ENCODE data around the gene POLD2. TPM values are rescaled to one million over a fixed set of nuclear protein-coding genes. Genes with fewer than 3 reads are reported as not detected.

The POLD2 gene
- total and polyA plus RNA-seq, 2 of the 13 experiments (the other 11 are each of a cell fraction or from before 2014, with no cell fraction given), result 87.6 to 95.1 TPM

DNA sequence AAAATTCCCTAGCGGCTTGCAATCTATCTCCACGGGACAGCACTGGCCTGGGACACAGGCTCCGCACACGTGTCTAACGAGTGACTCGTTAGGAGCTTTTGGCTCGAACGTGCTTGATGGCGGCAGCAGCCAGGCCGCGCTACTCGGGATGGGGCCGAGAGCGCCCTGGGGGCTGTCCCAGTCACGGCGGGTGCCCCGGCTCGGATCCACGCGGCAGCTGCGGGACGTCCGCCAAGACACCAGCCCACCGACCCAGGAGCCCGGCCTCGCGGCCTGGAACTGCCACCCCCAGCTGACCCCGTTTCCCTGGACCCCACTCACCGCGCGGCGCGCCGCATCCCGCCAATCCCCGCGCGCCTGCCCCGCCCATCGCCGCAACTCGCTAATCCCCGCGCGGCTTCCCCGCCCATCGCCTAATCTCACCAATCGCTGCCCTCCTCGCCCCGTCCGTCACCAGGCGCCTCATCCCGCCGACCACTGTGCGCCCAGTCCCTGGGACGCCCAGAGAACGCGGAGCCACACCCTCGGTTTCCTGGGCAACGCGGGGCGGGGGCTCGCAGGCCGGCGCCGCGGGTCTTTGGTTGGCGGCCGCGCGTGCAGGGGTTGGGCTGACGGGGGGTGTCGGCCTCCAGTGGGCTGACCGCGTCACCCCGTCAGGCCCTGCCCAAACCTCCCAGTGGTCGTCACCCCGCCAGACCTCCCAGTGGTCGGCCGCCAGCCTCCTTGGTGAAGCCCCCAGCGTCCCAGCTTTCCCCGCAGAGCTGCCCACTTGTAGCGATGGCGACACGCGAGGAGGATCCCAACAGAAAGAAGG, at the start of gene POLD2 (continued):
- TF ChIP-seq, protein P1, sequence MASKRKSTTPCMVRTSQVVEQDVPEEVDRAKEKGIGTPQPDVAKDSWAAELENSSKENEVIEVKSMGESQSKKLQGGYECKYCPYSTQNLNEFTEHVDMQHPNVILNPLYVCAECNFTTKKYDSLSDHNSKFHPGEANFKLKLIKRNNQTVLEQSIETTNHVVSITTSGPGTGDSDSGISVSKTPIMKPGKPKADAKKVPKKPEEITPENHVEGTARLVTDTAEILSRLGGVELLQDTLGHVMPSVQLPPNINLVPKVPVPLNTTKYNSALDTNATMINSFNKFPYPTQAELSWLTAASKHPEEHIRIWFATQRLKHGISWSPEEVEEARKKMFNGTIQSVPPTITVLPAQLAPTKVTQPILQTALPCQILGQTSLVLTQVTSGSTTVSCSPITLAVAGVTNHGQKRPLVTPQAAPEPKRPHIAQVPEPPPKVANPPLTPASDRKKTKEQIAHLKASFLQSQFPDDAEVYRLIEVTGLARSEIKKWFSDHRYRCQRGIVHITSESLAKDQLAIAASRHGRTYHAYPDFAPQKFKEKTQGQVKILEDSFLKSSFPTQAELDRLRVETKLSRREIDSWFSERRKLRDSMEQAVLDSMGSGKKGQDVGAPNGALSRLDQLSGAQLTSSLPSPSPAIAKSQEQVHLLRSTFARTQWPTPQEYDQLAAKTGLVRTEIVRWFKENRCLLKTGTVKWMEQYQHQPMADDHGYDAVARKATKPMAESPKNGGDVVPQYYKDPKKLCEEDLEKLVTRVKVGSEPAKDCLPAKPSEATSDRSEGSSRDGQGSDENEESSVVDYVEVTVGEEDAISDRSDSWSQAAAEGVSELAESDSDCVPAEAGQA (IDR thresholded peaks at IDR 0.05; ENCODE audit: low read depth), result peak; percentile 23; the same call in 1 of the 2 replicates
- TF ChIP-seq, protein P1 (CRISPR knock-in tag; IDR thresholded peaks at IDR 0.05; ENCODE audit: borderline replicate concordance), result no peak
- TF ChIP-seq ZNF333 (CRISPR knock-in tag; IDR thresholded peaks at IDR 0.05; ENCODE audit: borderline replicate concordance), result peak; percentile 70; the same call in 1 of the 2 replicates
- peak; percentile 96 for TF ChIP-seq ZFY (CRISPR knock-in tag; IDR thresholded peaks at IDR 0.05)
- no peak for TF ChIP-seq HMG20B (CRISPR knock-in tag; conservative IDR thresholded peaks at IDR 0.05)
- peak; percentile 23; the same call in 1 of the 2 replicates for TF ChIP-seq SIX4 (CRISPR knock-in tag; IDR thresholded peaks at IDR 0.05)
- TF ChIP-seq SALL1 (CRISPR knock-in tag; IDR thresholded peaks at IDR 0.05), result no peak
- TF ChIP-seq, protein P2, sequence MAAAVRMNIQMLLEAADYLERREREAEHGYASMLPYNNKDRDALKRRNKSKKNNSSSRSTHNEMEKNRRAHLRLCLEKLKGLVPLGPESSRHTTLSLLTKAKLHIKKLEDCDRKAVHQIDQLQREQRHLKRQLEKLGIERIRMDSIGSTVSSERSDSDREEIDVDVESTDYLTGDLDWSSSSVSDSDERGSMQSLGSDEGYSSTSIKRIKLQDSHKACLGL (CRISPR knock-in tag; IDR thresholded peaks at IDR 0.05), result peak; percentile 94
- TF ChIP-seq PHF5A (CRISPR knock-in tag; IDR thresholded peaks at IDR 0.05; ENCODE audit: low read depth, unreplicated experiment), result no peak
- TF ChIP-seq MEIS1 (CRISPR knock-in tag; IDR thresholded peaks at IDR 0.05; ENCODE audit: borderline replicate concordance), result peak; percentile 76
- TF ChIP-seq MIER3 (CRISPR knock-in tag; IDR thresholded peaks at IDR 0.05; ENCODE audit: borderline replicate concordance), result no peak
- peak; percentile 57; the same call in 1 of the 2 replicates for TF ChIP-seq KLF12 (CRISPR knock-in tag; IDR thresholded peaks at IDR 0.05; ENCODE audit: borderline replicate concordance)
- peak in 1 of 2 experiments; percentile 47; a peak in 1 of 4 replicates for TF ChIP-seq KLF16 (CRISPR knock-in tag; IDR thresholded peaks at IDR 0.05)
- TF ChIP-seq, protein P3, sequence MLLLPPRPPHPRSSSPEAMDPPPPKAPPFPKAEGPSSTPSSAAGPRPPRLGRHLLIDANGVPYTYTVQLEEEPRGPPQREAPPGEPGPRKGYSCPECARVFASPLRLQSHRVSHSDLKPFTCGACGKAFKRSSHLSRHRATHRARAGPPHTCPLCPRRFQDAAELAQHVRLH (CRISPR knock-in tag; IDR thresholded peaks at IDR 0.05; ENCODE audit: borderline replicate concordance, low read depth), result peak; percentile 21; the same call in 1 of the 2 replicates
- TF ChIP-seq, protein P4, sequence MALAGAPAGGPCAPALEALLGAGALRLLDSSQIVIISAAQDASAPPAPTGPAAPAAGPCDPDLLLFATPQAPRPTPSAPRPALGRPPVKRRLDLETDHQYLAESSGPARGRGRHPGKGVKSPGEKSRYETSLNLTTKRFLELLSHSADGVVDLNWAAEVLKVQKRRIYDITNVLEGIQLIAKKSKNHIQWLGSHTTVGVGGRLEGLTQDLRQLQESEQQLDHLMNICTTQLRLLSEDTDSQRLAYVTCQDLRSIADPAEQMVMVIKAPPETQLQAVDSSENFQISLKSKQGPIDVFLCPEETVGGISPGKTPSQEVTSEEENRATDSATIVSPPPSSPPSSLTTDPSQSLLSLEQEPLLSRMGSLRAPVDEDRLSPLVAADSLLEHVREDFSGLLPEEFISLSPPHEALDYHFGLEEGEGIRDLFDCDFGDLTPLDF (CRISPR knock-in tag; IDR thresholded peaks at IDR 0.05), result peak; percentile 67
- TF ChIP-seq, protein P5, sequence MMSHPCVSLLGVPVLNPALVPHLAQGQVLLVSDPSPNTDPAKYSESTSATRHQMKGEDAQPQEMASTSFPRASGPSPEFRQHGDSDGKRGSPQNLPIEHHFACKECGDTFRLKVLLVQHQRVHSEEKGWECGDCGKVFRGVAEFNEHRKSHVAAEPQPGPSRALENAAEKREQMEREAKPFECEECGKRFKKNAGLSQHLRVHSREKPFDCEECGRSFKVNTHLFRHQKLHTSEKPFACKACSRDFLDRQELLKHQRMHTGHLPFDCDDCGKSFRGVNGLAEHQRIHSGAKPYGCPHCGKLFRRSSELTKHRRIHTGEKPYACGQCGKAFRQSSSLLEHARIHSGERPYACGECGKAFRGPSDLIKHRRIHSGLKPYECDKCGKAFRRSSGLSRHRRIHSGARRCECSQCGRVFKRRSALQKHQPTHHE (CRISPR knock-in tag; IDR thresholded peaks at IDR 0.05; ENCODE audit: borderline replicate concordance), result 0 out of 2 replicates have a peak, but pooled peaks have one; percentile 52
